MCF 10A (cell line): ENCODE results near the gene EHD3. TPM values are rescaled to one million over a fixed set of nuclear protein-coding genes. Genes with fewer than 3 reads are reported as not detected.

ENCODE experiments used
- BruUV-seq: library from RNA; stranded (reverse); fragments of 400-500 nt; replicated peaks from 2 replicates; lab custom pipeline; 2021; lab: Mats Ljungman, UMichigan
- CTCF ChIA-PET: fragments of 300-600 bp; sonication (Branson Sonifier 250); formaldehyde crosslinking; extraction: SDS; loops from one replicate; lab custom pipeline; 2021; ENCODE audit warnings: antibody characterized with exemption, inconsistent platforms; lab: Yijun Ruan, JAX
- POLR2A ChIA-PET: fragments of 300-600, 350-650 bp; sonication (Branson Sonifier 250); formaldehyde crosslinking; extraction: SDS; loops from one replicate; lab custom pipeline; 2020; ENCODE audit warnings: antibody characterized with exemption, inconsistent platforms; lab: Yijun Ruan, JAX
- DNase-seq: peaks from one replicate; pipeline ENCODE4 v3.0.0-alpha.2; 2018; ENCODE audit not compliant: unreplicated experiment
- H3K27ac Mint-ChIP-seq: one replicate; pipeline ENCODE4 v1.8.0; 2022; ENCODE audit warnings: mild to moderate bottlenecking, low read depth, mixed read lengths; ENCODE audit not compliant: unreplicated experiment
- H3K27me3 Mint-ChIP-seq: one replicate; pipeline ENCODE4 v1.8.0; 2022; ENCODE audit warnings: mixed read lengths; ENCODE audit not compliant: insufficient read depth, unreplicated experiment
- H3K36me3 Mint-ChIP-seq: one replicate; pipeline ENCODE4 v1.8.0; 2022; ENCODE audit warnings: mild to moderate bottlenecking, moderate library complexity, mixed read lengths; ENCODE audit not compliant: insufficient read depth, unreplicated experiment
- H3K4me1 Mint-ChIP-seq: one replicate; pipeline ENCODE4 v1.8.0; 2022; ENCODE audit warnings: mixed read lengths; ENCODE audit not compliant: insufficient read depth, unreplicated experiment
- H3K4me3 Mint-ChIP-seq: one replicate; pipeline ENCODE4 v1.8.0; 2022; ENCODE audit warnings: mild to moderate bottlenecking, moderate library complexity, mixed read lengths; ENCODE audit not compliant: unreplicated experiment
- H3K9me3 Mint-ChIP-seq: one replicate; pipeline ENCODE4 v1.8.0; 2022; ENCODE audit warnings: mixed read lengths; ENCODE audit not compliant: unreplicated experiment
- CTCF ChIP-seq: fragments of 200-600 bp; IDR thresholded peaks from one replicate; pipeline ENCODE4 v1.8.0; 2022; ENCODE audit warnings: antibody characterized with exemption, mild to moderate bottlenecking; ENCODE audit not compliant: unreplicated experiment
- intact Hi-C: fragments of 100-400 bp; cut with micrococcal nuclease; formaldehyde crosslinking; loops from 2 replicates; pipeline ENCODE4 v1.14.1; 2022
- total RNA-seq: library from RNA; stranded (reverse); gene quantifications from 2 replicates; pipeline ENCODE4 v1.2.3, GENCODE V29; 2022

Gene EHD3
- total RNA-seq, 1 experiment from 2014 or later, result 0.49 TPM

GRCh38 chr2:31314761-31315160, 80.8 kb downstream of the EHD3 start:
- DNase-seq, result no peak
- ChIA-PET CTCF (interaction anchor here (0.7 kb wide), 1 partner anchor 13 kb away, joined by 3 read pairs; no protein-coding TSS in a partner anchor), POLR2A (interaction anchor here (0.6 kb wide), 1 partner anchor 200 kb away, joined by 3 read pairs; no protein-coding TSS in a partner anchor)
- Mint-ChIP-seq H3K27me3 (no peaks in the 10 kb centered on the region), H3K4me1 (no peaks in the 10 kb centered on the region), H3K27ac (no peak overlapping the region), H3K36me3 (no peaks in the 10 kb centered on the region), H3K9me3 (no peaks in the 10 kb centered on the region), H3K4me3 (no peak overlapping the region)
- TF ChIP-seq CTCF, result no peak
- intact Hi-C loops, result no loop called here
- no TSS peak for BruUV-seq

- no peaks in the 10 kb centered on the region for H3K27me3 Mint-ChIP-seq
- DNase-seq, result no peak
- peaks cover 2% of the 10 kb centered on the region for H3K4me1 Mint-ChIP-seq
- H3K9me3 Mint-ChIP-seq, result no peaks in the 10 kb centered on the region
- POLR2A ChIA-PET, result no interaction called here
- no peak overlapping the region for H3K4me3 Mint-ChIP-seq
- no peak overlapping the region for H3K27ac Mint-ChIP-seq
- TF ChIP-seq CTCF, result no peak
- H3K36me3 Mint-ChIP-seq, result no peaks in the 10 kb centered on the region
- BruUV-seq, result no TSS peak
- intact Hi-C loops, result no loop called here
- CTCF ChIA-PET, result interaction anchor here (0.7 to 1.0 kb wide), 3 partner anchors 13 to 48 kb away, joined by 3 to 5 read pairs (median 3); no protein-coding TSS in a partner anchor
Observed at GRCh38 chr2:31317396-31317795, 83.4 kb downstream of the EHD3 start.

DNA sequence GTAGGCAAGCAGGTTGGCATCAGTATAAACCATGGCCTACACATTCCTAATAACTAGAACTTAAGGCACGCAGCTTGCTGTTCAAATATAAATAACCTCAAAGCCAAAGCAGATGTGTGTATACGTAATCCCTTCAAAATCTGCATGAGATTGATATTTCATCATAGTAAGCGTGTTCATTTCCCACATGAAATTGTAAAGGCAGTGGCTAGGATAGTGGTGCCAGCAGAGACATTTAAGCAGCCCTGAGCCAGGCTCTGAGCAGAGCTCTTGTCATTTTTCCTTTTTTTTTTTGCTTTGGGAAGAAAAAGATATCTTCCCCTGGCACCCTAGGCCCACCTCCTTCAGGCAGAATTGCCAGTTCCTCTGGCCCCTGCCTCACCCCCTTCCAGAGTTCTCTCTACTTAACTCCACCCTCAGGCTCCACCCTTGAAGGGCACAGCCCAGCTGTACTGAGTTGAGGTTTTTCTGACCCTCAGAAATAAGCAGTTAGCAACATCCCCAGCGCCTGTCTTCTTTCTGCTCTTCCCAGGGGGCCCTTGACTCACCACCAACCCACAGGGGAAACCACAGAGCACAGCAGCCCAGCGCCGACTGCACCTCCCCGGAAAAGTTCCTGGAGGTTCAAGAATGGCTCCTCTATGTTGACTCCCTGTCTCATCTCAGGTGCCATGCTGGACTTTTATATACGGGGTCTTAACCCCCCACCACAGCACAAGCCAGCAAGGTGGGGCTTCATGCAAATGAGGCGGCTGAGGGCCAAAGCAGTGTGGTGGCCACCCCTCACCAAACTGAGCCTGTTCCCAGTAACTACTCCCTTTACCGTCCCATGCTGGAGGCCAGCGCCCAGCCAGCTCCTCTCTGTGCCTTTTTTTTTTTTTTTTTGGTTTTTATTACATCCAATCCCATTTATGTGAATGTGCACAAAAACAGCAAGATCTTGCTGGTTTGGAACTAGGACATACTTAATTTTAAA, 84.7 kb downstream of the EHD3 start:
- DNase-seq, result peak; percentile 35
- no TSS peak for BruUV-seq
- CTCF ChIA-PET, result interaction anchor here (0.8 to 0.9 kb wide), 2 partner anchors 15 to 21 kb away, joined by 3 read pairs; no protein-coding TSS in a partner anchor
- intact Hi-C loops, result no loop called here
- Mint-ChIP-seq H3K27ac (no peak overlapping the region), H3K36me3 (no peaks in the 10 kb centered on the region), H3K27me3 (no peaks in the 10 kb centered on the region), H3K4me3 (no peak overlapping the region), H3K9me3 (no peaks in the 10 kb centered on the region), H3K4me1 (peaks cover 9% of the 10 kb centered on the region)
- POLR2A ChIA-PET, result no interaction called here
- no peak for TF ChIP-seq CTCF

Other genes with a start within 250 kb of the EHD3 start
- gene GALNT14, start 95.7 kb upstream of the EHD3 start, total RNA-seq, result 4.6 and 6.8 TPM in 2 replicates
- gene CAPN14, start 16.6 kb upstream of the EHD3 start, total RNA-seq, result not detected in 2 replicates
- gene XDH, start 180.6 kb downstream of the EHD3 start, total RNA-seq, result 29.3 and 47.5 TPM in 2 replicates